ENCODE measurements around the gene C10orf95. TPM values are rescaled to one million over a fixed set of nuclear protein-coding genes. Genes with fewer than 3 reads are reported as not detected.

The C10orf95 gene
- total and polyA plus RNA-seq, 2 experiments from 2014 or later = 0.69 to 1.1 TPM

DNA sequence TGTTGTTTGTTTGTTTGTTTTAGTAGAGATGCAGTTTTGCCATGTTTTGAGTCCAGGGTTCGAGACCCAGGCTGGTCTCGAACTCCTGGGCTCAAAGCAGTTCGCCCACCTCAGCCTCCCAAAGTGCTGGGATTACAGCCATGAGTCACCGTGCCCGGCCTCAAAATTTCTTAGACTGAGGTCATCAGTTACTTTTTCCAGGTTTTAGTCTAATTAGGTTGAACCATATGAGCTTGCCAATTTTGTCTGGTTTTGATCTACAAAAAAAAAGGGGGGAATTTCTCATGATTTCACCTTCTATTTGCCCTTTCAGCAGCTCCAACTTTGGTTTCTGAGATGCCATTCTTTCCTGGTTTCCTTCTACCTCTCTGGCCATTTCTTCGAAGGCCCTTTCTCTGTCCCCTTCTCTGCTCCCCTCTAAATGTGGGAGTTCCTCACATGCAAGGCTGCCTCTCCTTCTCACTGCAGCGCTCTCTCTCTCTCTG lies 24.5 kb downstream of the C10orf95 start:
- Histone ChIP-seq H3K4me3 (no peak overlapping the region), H2AFZ (no peak overlapping the region), H3K4me1 (ENCODE audit: insufficient read depth) (peaks cover 14% of the 10 kb centered on the region), H4K20me1 (replicated peaks; ENCODE audit: insufficient read depth) (no peaks in the 10 kb centered on the region; the same call in none of the 2 replicates), H3K27me3 (ENCODE audit: insufficient read depth) (peaks cover 6% of the 10 kb centered on the region; the same call in 1 of the 2 replicates), H3F3A (replicated peaks; ENCODE audit: low read depth) (0 out of 2 replicates have a peak, but pooled peaks cover 13% of the 10 kb centered on the region), H3K79me2 (replicated peaks; ENCODE audit: insufficient read depth) (no peaks in the 10 kb centered on the region; the same call in 1 of the 2 replicates), H3K9me2 (ENCODE audit: insufficient read depth) (no peaks in the 10 kb centered on the region), H3K36me3 (ENCODE audit: insufficient read depth) (no peaks in the 10 kb centered on the region; the same call in 1 of the 2 replicates), H3K4me2 (no peak overlapping the region), H3K27ac (ENCODE audit: low read depth) (no peak overlapping the region)
- TF ChIP-seq NANOG (IDR thresholded peaks at IDR 0.05; ENCODE audit: borderline replicate concordance) (no peak), EZH2phosphoT487 (IDR thresholded peaks at IDR 0.05; ENCODE audit: unreplicated experiment) (no peak), ZNF331 (CRISPR knock-in tag; IDR thresholded peaks at IDR 0.05; ENCODE audit: low read depth) (no peak), CREB1 (CRISPR knock-in tag; IDR thresholded peaks at IDR 0.05; ENCODE audit: low read depth) (no peak), STAT1 (IDR thresholded peaks at IDR 0.05; ENCODE audit: unreplicated experiment) (no peak), JUNB (IDR thresholded peaks at IDR 0.05; ENCODE audit: unreplicated experiment) (no peak)
- TF ChIP-seq, protein P1, sequence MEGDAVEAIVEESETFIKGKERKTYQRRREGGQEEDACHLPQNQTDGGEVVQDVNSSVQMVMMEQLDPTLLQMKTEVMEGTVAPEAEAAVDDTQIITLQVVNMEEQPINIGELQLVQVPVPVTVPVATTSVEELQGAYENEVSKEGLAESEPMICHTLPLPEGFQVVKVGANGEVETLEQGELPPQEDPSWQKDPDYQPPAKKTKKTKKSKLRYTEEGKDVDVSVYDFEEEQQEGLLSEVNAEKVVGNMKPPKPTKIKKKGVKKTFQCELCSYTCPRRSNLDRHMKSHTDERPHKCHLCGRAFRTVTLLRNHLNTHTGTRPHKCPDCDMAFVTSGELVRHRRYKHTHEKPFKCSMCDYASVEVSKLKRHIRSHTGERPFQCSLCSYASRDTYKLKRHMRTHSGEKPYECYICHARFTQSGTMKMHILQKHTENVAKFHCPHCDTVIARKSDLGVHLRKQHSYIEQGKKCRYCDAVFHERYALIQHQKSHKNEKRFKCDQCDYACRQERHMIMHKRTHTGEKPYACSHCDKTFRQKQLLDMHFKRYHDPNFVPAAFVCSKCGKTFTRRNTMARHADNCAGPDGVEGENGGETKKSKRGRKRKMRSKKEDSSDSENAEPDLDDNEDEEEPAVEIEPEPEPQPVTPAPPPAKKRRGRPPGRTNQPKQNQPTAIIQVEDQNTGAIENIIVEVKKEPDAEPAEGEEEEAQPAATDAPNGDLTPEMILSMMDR (conservative IDR thresholded peaks at IDR 0.05; ENCODE audit: low read depth in 2 of 2) = no peak
- H3K27me3 Mint-ChIP-seq (ENCODE audit: insufficient read depth, low read depth, poor library complexity) = peaks cover 16% of the 10 kb centered on the region
- ATAC-seq (no peak), DNase-seq (ENCODE audit: low spot score) (no peak)
- no peak overlapping the region for H3K27ac Mint-ChIP-seq
- no peak overlapping the region for H3K4me3 Mint-ChIP-seq
- peaks cover 20% of the 10 kb centered on the region; the same call in 2 of the 3 replicates for H3K36me3 Mint-ChIP-seq (ENCODE audit: low read depth)
- H3K4me1 Mint-ChIP-seq = peaks cover 9% of the 10 kb centered on the region
- H3K9me3 Mint-ChIP-seq = no peaks in the 10 kb centered on the region

DNA sequence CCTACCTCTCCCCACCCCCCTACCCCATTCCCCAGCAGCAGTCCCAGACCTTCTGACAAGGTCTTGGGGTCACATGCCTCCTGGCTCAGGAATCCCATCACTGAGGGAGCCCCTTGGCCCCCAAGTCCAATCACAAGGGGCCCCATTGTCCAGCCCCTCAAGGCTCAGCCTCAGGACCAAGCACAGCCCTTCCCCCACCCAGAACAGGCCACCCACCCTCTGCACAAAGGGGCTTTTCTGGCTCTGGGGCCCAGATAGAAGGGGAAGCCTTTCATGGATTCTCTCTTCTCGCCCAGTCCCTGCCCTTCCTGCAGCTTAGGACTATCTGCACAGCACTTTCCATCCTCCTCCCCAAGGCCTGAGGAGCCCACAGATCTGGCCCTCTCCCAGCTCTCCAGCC lies 25.9 kb downstream of the C10orf95 start:
- Histone ChIP-seq H3K9me2 (ENCODE audit: insufficient read depth) (no peaks in the 10 kb centered on the region), H3K4me1 (ENCODE audit: insufficient read depth) (peaks cover 9% of the 10 kb centered on the region), H3K36me3 (ENCODE audit: insufficient read depth) (no peaks in the 10 kb centered on the region; the same call in 1 of the 2 replicates), H4K20me1 (replicated peaks; ENCODE audit: insufficient read depth) (no peaks in the 10 kb centered on the region; the same call in none of the 2 replicates), H3K27ac (ENCODE audit: low read depth) (no peak overlapping the region), H3K79me2 (replicated peaks; ENCODE audit: insufficient read depth) (no peaks in the 10 kb centered on the region), H3K4me2 (no peak overlapping the region), H2AFZ (no peak overlapping the region), H3K4me3 (no peak overlapping the region), H3K27me3 (ENCODE audit: insufficient read depth) (0 out of 2 replicates have a peak, but pooled peaks cover 6% of the 10 kb centered on the region), H3F3A (replicated peaks; ENCODE audit: low read depth) (peaks cover 11% of the 10 kb centered on the region)
- no peak overlapping the region for H3K4me3 Mint-ChIP-seq
- DNase-seq (ENCODE audit: low spot score) (no peak), ATAC-seq (no peak)
- H3K27me3 Mint-ChIP-seq (ENCODE audit: insufficient read depth, low read depth, poor library complexity) = peaks cover 17% of the 10 kb centered on the region
- peaks cover 4% of the 10 kb centered on the region; the same call in 2 of the 3 replicates for H3K4me1 Mint-ChIP-seq
- peaks cover 16% of the 10 kb centered on the region; the same call in 2 of the 3 replicates for H3K36me3 Mint-ChIP-seq (ENCODE audit: low read depth)
- TF ChIP-seq, protein P2, sequence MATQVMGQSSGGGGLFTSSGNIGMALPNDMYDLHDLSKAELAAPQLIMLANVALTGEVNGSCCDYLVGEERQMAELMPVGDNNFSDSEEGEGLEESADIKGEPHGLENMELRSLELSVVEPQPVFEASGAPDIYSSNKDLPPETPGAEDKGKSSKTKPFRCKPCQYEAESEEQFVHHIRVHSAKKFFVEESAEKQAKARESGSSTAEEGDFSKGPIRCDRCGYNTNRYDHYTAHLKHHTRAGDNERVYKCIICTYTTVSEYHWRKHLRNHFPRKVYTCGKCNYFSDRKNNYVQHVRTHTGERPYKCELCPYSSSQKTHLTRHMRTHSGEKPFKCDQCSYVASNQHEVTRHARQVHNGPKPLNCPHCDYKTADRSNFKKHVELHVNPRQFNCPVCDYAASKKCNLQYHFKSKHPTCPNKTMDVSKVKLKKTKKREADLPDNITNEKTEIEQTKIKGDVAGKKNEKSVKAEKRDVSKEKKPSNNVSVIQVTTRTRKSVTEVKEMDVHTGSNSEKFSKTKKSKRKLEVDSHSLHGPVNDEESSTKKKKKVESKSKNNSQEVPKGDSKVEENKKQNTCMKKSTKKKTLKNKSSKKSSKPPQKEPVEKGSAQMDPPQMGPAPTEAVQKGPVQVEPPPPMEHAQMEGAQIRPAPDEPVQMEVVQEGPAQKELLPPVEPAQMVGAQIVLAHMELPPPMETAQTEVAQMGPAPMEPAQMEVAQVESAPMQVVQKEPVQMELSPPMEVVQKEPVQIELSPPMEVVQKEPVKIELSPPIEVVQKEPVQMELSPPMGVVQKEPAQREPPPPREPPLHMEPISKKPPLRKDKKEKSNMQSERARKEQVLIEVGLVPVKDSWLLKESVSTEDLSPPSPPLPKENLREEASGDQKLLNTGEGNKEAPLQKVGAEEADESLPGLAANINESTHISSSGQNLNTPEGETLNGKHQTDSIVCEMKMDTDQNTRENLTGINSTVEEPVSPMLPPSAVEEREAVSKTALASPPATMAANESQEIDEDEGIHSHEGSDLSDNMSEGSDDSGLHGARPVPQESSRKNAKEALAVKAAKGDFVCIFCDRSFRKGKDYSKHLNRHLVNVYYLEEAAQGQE (IDR thresholded peaks at IDR 0.05; ENCODE audit: unreplicated experiment) = no peak
- TF ChIP-seq ZNF331 (CRISPR knock-in tag; IDR thresholded peaks at IDR 0.05; ENCODE audit: low read depth) (no peak), POLR2AphosphoS5 (IDR thresholded peaks at IDR 0.05; ENCODE audit: low read depth) (no peak)
- H3K27ac Mint-ChIP-seq = no peak overlapping the region; the same call in 1 of the 2 replicates
- no peaks in the 10 kb centered on the region; the same call in 2 of the 3 replicates for H3K9me3 Mint-ChIP-seq
